H4 (cell line): ENCODE measurements around the gene OTOG. TPM values are rescaled to one million over a fixed set of nuclear protein-coding genes. Genes with fewer than 3 reads are reported as not detected.

Experiments
- DNase-seq: peaks from one replicate; pipeline ENCODE4 v3.0.0-alpha.2; 2015; ENCODE audit warnings: low spot score
- total RNA-seq: library from RNA; depleted of rRNA; stranded (reverse); fragments of >200 nt; shearing (Covaris generic); gene quantifications from 2 replicates; pipeline ENCODE4 v1.2.3, GENCODE V29; 2014

OTOG gene
- total RNA-seq, 1 experiment from 2014 or later: not detected

GRCh38 chr11:17581732-17582053 is 34.6 kb downstream of the OTOG start:
- no peak for DNase-seq

- DNase-seq: no peak
Observed at GRCh38 chr11:17585911-17586695, 39.0 kb downstream of the OTOG start.

- DNase-seq: no peak
Observed at GRCh38 chr11:17588166-17588565, 41.1 kb downstream of the OTOG start.

- no peak for DNase-seq
Observed at GRCh38 chr11:17588721-17589120, 41.7 kb downstream of the OTOG start.

GRCh38 chr11:17590463-17590862 is 43.4 kb downstream of the OTOG start:
- no peak for DNase-seq

- DNase-seq: no peak
Observed at GRCh38 chr11:17591293-17591692, 44.2 kb downstream of the OTOG start.

- DNase-seq: no peak
Observed at GRCh38 chr11:17593466-17594245, 46.6 kb downstream of the OTOG start.

- no peak for DNase-seq
Observed at GRCh38 chr11:17594686-17595192, 47.7 kb downstream of the OTOG start.

- no peak for DNase-seq
Observed at GRCh38 chr11:17595526-17596309, 48.7 kb downstream of the OTOG start.

- no peak for DNase-seq
Observed at GRCh38 chr11:17596310-17596669, 49.2 kb downstream of the OTOG start.

- no peak for DNase-seq
Observed at GRCh38 chr11:17596711-17597110, 49.7 kb downstream of the OTOG start.

GRCh38 chr11:17597770-17598169 is 50.7 kb downstream of the OTOG start:
- DNase-seq: no peak

GRCh38 chr11:17598700-17599459 is 51.8 kb downstream of the OTOG start:
- peak; percentile 50 for DNase-seq

GRCh38 chr11:17599460-17599925 is 52.4 kb downstream of the OTOG start:
- no peak for DNase-seq

- DNase-seq: no peak
Observed at GRCh38 chr11:17600316-17601255, 53.5 kb downstream of the OTOG start.

GRCh38 chr11:17601256-17601671 is 54.2 kb downstream of the OTOG start:
- no peak for DNase-seq

- DNase-seq: peak; percentile 45
Observed at GRCh38 chr11:17601676-17602075, 54.6 kb downstream of the OTOG start.

- DNase-seq: no peak
Observed at GRCh38 chr11:17602105-17603001, 55.3 kb downstream of the OTOG start.
